ENCODE data around the gene TP53I13. TPM values are rescaled to one million over a fixed set of nuclear protein-coding genes. Genes with fewer than 3 reads are reported as not detected.

TP53I13 gene
- total and polyA plus RNA-seq, 11 donors = 23.8 to 93.0 (median 42.7) TPM

DNA sequence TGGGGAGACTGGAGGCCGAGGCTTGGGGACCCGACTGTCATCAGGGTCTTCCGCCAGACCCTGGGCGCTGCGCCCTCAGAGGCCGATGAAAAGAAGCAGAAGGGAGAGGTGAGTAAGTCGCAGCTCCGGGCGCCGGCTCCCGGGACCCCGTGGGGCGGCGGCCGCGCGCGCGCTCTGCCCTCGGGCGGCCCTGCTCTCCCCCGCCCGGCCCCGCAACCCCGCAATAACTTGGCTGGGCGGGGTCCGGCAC lies 1.3 kb upstream of the TP53I13 start:
- ATAC-seq = peak in 2 of 4 donors; percentile 3 to 5
- Histone ChIP-seq H3K4me3 (peak overlapping the region; percentile 66 to 86 (median 81)), H3K27me3 (no peaks in the 10 kb centered on the region), H3K4me1 (peaks cover 4 to 62% (median 32%) of the 10 kb centered on the region in 12 donors), H3K27ac (peak overlapping the region; percentile 59 to 93 (median 88)), H3K36me3 (peaks cover 0 to 3% (median 0%) of the 10 kb centered on the region in 9 donors), H3K9me3 (no peaks in the 10 kb centered on the region)
- TF ChIP-seq POLR2A (IDR thresholded peaks at IDR 0.05) (peak in 1 of 2 donors; percentile 1), CTCF (IDR thresholded peaks at IDR 0.05) (no peak)
- DNase-seq = peak in 1 of 5 donors; percentile 17
- intact Hi-C loops (cut with DNase I) = loop anchor here in 2 of 10 donors (10.0 kb wide), 2 partner anchors 422 to 918 kb away; no protein-coding TSS in a partner anchor
- 1% methylated on average over 27 of the region's 27 CpGs; no CpG with 5 or more reads in 1 of the 4 donors for WGBS, 4 donors

DNA sequence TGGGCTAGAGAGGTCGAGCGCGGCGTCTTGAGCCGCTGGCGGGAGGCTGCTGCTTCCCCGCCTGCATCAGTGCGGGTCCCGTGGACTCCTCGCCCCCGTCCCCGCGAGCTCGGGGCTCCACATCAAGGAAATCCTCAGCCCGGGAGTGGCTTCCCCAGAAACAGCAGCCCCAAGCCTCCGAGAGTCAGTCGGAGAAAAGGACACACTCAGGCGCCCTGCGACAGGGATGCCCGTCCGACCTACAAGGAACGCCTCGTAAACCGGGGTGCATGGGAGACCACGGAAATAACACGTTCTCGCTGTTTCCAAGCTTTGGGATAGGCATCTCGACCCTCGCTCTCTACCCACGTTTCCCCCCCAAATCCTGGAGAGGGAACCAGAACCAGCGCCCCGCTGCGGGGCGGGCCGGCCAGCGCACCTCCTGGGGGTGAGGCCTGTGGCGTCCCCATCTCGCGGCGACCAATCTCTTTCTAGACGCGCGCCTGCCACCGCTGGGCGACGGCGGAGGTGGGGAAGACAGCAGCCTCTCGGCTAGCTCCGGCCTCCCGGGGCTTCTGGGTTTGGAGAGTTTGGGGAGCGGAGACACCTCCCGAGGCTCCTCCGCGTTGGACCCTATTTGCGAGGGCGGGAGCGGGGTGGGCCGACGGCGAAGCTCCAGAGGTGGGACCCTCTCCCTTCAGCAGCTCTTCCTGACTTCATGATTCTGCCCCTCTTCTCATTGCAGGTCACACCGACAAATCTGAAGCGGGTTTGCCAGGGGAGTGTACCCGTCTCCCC lies 759 bp upstream of the TP53I13 start:
- ATAC-seq = peak; percentile 37 to 69 (median 41)
- peaks cover 5 to 65% (median 35%) of the 10 kb centered on the region in 12 donors for H3K4me1 ChIP-seq
- peak overlapping the region; percentile 66 to 86 (median 81) for H3K4me3 ChIP-seq
- peak overlapping the region; percentile 59 to 93 (median 88) for H3K27ac ChIP-seq
- no peaks in the 10 kb centered on the region for H3K27me3 ChIP-seq
- no peaks in the 10 kb centered on the region for H3K36me3 ChIP-seq
- TF ChIP-seq CTCF (IDR thresholded peaks at IDR 0.05) (peak in 11 of 12 donors; percentile 6 to 58 (median 33)), POLR2A (IDR thresholded peaks at IDR 0.05) (no peak)
- peak; percentile 58 to 84 (median 73) for DNase-seq
- WGBS, 4 donors = 0 to 1% (median 0%) methylated on average over 26 to 63 of the region's 63 CpGs
- intact Hi-C loops (cut with DNase I) = loop anchor here in 2 of 10 donors (2.0 to 10.0 kb wide), 3 partner anchors 21 to 917 kb away; partner anchors contain the start of gene GIT1 (in 1 of the 2)
- H3K9me3 ChIP-seq = no peaks in the 10 kb centered on the region

DNA sequence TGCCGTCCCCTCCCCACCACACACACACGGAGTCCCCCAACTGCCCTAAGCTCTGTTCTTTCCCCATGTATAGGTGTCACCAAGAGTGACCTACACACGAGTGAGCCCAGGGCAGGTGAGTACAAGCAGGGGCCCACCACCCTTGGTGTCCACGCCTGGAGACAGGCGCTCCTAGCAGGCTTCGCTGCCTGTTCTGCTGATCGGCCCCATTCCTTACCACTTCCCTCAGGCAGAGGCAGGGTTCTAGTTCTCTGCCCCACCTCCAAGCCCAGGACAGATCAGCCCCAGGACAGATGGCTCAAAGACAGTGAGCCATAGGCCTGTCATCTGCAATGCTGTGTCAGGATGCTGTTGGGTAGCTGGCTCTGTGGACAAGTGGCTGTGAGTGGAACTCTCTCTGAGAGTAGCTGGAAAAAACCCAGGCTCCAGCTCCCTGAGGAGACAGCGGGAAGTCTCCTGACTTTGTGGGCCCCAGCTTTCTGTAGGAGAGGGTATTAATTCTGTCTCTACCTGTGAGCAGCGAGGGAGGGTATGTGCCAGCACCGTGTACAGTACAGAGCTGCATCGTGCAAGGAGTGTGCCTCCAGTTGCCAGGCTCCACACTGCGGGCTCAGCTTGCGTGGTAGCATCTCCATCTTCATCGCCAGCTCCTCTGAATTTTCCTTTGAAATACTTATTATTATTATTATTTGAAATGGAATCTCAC lies 897 bp downstream of the TP53I13 start:
- TF ChIP-seq POLR2A (IDR thresholded peaks at IDR 0.05) (no peak), CTCF (IDR thresholded peaks at IDR 0.05) (no peak)

DNA sequence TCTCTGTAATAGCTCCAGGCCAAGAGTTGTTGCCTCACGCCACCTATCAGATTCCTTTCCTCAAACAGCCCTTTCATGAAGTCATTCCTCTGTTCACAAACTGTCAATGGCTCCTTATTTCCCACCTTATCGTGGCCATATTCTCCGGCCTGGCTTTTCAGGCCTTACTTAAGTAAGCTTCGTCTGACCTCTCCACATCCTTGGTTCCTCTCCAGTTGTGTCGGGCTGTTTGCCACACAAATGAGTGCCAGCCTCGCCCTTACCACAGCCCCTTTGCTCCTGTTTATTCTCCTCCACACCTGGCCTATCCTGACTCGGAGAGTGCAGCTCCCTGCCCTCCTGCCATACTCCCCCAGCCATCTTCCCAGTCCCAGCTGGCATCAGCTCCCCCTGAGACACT lies 2.0 kb downstream of the TP53I13 start:
- ATAC-seq (no peak), DNase-seq (peak in 2 of 5 donors; percentile 6 to 30)
- H3K27me3 ChIP-seq = no peaks in the 10 kb centered on the region
- 71 to 75% (median 72%) methylated on average over 7 of the region's 7 CpGs for WGBS, 4 donors
- no peaks in the 10 kb centered on the region for H3K9me3 ChIP-seq
- intact Hi-C loops (cut with DNase I) = loop anchor here in 1 of 10 donors (10.0 kb wide), 1 partner anchor 524 kb away; no protein-coding TSS in a partner anchor
- TF ChIP-seq CTCF (IDR thresholded peaks at IDR 0.05) = no peak
- TF ChIP-seq POLR2A (IDR thresholded peaks at IDR 0.05) = no peak
- peaks cover 0 to 24% (median 21%) of the 10 kb centered on the region in 9 donors for H3K36me3 ChIP-seq
- no peak overlapping the region for H3K27ac ChIP-seq
- peaks cover 5 to 70% (median 39%) of the 10 kb centered on the region in 12 donors for H3K4me1 ChIP-seq
- H3K4me3 ChIP-seq = no peak overlapping the region

More for the DNA sequence above, 897 bp downstream of the TP53I13 start:
- H3K27me3 ChIP-seq = no peaks in the 10 kb centered on the region
- H3K4me1 ChIP-seq = peaks cover 5 to 71% (median 41%) of the 10 kb centered on the region in 12 donors
- WGBS, 4 donors = 59 to 75% (median 64%) methylated on average over 13 to 14 of the region's 14 CpGs
- H3K9me3 ChIP-seq = no peaks in the 10 kb centered on the region
- ATAC-seq (no peak), DNase-seq (peak in 3 of 5 donors; percentile 10 to 28 (median 20))
- intact Hi-C loops (cut with DNase I) = loop anchor here in 2 of 10 donors (2.0 to 10.0 kb wide), 3 partner anchors 19 to 915 kb away; partner anchors contain the start of gene GIT1 (in 1 of the 2)
- peak overlapping the region; percentile 49 to 86 (median 81) for H3K4me3 ChIP-seq
- H3K36me3 ChIP-seq = peaks cover 0 to 13% (median 9%) of the 10 kb centered on the region in 9 donors
- peak overlapping the region; percentile 66 to 93 (median 88) for H3K27ac ChIP-seq
